Skin epidermis (tissue), 12 donors: ENCODE results near the gene SYNGR1.

Experiments
- H3K27ac ChIP-seq, 21 experiments: fragments of 200-600 bp; sonication (generic) in 11 of 21; one replicate each; pipeline ENCODE4 v1.5.0; 2020; ENCODE audit warnings: mild to moderate bottlenecking in 3 of 21, inconsistent platforms in 2 of 21, moderate library complexity in 2 of 21
- H3K4me3 ChIP-seq, 7 experiments: fragments of 200-600 bp; sonication (generic) in 2 of 7; one replicate each; pipeline ENCODE4 v1.5.0; 2020; ENCODE audit warnings: inconsistent platforms in 2 of 7, mild to moderate bottlenecking in 2 of 7, moderate library complexity in 1 of 7

The SYNGR1 gene, protein sequence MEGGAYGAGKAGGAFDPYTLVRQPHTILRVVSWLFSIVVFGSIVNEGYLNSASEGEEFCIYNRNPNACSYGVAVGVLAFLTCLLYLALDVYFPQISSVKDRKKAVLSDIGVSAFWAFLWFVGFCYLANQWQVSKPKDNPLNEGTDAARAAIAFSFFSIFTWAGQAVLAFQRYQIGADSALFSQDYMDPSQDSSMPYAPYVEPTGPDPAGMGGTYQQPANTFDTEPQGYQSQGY

DNA sequence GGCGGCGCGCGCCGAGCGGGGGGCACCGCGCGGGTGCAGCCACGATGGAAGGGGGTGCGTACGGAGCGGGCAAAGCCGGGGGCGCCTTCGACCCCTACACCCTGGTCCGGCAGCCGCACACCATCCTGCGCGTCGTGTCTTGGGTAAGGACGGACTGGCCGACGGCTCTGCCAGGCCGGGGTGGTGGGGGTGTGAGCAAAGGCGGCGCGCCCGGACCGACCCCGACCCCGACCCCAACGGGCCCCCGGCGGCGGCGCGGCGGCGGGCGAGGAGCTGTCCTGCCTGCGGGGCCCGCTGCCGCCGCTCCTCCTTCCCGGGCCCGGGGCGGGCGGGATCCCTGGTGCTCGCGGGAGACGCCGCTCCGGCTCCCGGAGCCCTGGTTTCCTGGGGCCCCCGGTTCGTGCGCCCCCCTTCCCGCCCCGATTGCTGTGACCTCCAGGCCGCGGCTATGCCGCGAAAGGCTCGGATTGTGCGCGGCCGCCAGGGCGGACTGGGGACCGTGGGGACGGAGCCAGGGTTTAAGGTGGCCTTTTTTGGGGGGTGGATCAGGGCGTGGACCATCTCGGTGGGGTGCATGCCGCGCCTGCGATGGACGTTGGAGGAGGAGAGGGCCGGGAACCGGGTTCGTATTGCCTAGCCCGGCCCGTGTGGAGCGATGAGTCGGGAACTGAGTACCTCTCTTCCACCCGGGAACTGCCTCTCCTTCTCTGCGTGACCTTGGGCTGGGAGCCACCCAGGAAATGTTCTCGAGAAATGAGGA, at the start of gene SYNGR1:
Gene SYNGR1, plus strand, starts transcription at position 25 of the 760 bp plus-strand sequence. Its CDS starts 20 bp downstream, at position 45.
- Histone ChIP-seq H3K27ac (peak within 1 kb of the TSS in 20 of 21 experiments; percentile 12 to 91 (median 81)), H3K4me3 (peak within 1 kb of the TSS; percentile 34 to 85 (median 54))

DNA sequence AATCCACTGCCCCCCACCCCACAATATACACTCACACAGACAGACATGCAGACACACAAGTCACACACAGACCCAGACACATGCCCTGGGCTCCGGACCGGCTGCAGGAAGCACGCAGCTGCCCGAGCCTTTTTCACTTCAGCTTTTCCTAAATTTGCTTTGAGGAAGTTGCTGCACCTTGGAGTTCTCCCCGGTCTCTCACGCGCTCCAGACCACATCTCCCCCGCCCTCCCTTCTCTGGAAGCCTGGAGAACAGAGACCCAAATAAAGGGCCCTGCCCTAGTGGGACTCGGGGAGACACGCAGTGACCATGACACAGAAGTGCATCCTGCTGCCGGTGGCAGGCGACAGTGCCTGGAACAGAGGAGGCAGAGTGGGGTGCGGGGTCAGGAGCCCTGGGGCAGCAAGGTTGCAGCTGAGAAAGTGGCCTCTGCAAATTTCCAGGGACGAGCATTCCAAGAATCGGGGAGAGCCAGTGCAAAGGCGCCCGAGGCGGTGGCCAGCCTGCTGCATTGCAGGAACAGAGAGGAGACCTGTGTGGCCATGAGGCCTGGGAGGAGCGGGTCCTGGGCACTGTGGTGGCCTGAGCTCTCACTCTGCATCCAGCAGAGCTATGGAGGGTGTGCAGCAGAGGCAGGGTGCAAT, 49.5 kb upstream of the SYNGR1 start:
- no peak overlapping the region for H3K4me3 ChIP-seq
- H3K27ac ChIP-seq = peak overlapping the region in 14 of 21 experiments; percentile 5 to 75 (median 36)

DNA sequence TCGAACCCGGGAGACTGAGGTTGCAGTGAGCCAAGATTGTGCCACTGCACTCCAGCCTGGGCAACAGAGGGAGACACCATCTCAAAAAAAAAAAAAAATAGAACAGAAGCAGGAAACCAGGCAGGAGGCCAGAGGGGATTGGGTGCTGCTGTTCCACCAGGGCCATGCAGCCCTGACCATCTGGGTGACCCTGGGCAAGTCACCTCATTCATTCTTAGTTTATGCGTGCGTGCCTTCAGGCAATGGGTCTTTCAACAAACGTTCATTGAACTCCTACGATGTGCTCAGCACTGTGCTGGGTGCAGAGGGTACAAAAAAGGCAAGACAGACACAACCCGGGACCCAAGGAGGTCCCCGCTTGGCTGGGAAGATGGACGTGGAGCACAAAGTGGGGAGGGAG, 48.7 kb upstream of the SYNGR1 start:
- H3K27ac ChIP-seq = peak overlapping the region in 1 of 21 experiments; percentile 73
- no peak overlapping the region for H3K4me3 ChIP-seq

DNA sequence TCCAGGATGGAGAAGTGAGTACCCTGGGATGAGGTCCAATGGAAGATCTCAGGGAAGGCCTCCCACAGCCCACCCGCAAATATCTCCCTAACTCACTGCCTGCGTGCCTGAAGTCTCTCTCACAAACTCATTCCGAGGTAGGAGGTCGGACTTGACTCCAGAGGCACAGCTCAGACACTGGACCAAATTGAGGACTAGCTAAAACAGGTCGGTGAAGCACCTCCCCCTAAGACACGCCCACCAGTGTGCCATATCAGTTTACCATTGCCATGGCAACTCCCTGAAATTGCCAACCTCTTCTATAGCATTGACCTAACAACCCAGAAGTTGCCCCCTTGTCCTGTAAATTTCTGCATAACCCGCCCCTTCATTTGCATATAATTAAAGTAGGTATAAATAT, 47.9 kb upstream of the SYNGR1 start:
- H3K4me3 ChIP-seq = no peak overlapping the region

DNA sequence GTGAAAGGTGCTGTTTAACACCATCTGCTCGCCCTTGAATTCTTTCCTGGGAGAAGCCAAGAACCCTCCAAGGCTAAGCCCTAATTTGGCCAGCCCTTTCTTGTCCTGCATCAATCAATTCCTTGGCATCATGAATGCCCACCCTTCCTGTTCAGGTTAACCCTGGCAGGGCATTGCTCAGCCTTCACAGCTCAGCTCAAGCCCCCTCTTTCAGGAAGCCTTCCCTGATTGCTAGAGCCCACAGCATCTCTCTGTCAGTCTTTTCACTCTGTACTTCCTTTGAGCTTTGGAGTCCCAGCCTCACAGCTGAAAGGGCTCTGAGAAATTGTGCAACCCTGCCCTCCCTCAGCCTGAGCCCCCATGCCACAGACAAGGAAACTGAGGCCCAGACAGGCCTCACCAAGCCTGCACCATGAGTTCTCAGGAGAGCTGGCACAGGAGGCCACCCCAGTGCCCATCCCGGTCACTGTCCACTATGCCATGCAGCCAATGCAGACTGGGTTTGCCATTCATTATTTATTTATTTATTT, 47.3 kb upstream of the SYNGR1 start:
- H3K27ac ChIP-seq = no peak overlapping the region
- no peak overlapping the region for H3K4me3 ChIP-seq

More for the DNA sequence above, 47.9 kb upstream of the SYNGR1 start:
- H3K27ac ChIP-seq = no peak overlapping the region

DNA sequence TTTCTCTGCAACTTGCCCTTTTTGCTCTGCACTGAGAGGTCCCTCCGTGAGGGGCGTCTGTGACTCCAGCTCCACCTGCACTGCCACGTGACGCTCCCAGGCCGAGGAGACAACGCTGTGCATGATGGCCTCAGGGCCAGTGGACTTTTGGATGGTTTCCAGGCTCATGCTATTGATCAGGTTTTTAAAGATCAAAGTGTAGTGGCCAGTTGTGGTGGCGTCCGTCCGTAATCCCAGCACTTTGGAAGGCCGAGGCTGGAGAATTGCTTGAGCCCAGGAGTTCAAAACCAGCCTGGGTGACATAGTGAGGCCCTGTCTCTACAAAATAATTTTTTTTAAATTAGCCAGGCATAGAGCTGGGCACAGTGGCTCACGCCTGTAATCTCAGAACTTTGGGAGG, 46.4 kb upstream of the SYNGR1 start:
- Histone ChIP-seq H3K4me3 (no peak overlapping the region), H3K27ac (no peak overlapping the region)

DNA sequence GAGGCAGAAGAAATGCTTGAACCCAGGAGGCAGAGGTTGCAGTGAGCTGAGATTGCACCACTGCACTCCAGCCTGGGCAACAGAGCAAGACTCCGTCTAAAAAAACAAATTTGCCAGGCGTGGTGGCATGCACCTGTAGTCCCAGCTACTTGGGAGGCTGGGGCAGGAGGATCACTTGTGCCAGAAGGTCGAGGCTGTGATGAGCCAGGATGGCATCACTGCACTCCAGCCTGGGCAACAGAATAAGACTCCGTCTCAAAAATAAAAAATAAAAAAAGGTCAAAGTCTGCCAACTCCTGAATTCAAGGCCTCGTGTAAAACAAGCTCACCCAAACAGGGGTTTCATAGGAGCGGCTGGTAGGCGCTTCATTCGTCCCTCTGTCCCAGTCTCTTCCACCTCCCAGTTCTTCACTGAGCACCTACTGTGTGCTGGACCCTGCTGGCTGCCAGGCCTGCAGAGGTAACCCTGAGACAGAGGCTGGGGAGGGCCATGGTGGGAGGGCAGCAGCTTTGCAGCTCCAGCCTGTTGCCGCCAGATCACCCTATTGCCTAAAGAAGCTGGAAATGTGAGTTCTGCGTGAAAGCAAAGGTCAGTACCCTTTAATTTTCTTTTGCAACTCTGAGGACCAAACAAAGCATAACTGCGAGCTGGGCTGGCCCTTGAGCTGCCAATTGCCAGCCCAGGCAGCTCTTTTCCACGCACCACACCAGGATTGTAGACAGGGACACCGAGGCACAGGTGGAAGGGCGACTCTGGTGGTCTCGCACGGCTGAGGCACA, 45.7 kb upstream of the SYNGR1 start:
- Histone ChIP-seq H3K27ac (no peak overlapping the region), H3K4me3 (no peak overlapping the region)

DNA sequence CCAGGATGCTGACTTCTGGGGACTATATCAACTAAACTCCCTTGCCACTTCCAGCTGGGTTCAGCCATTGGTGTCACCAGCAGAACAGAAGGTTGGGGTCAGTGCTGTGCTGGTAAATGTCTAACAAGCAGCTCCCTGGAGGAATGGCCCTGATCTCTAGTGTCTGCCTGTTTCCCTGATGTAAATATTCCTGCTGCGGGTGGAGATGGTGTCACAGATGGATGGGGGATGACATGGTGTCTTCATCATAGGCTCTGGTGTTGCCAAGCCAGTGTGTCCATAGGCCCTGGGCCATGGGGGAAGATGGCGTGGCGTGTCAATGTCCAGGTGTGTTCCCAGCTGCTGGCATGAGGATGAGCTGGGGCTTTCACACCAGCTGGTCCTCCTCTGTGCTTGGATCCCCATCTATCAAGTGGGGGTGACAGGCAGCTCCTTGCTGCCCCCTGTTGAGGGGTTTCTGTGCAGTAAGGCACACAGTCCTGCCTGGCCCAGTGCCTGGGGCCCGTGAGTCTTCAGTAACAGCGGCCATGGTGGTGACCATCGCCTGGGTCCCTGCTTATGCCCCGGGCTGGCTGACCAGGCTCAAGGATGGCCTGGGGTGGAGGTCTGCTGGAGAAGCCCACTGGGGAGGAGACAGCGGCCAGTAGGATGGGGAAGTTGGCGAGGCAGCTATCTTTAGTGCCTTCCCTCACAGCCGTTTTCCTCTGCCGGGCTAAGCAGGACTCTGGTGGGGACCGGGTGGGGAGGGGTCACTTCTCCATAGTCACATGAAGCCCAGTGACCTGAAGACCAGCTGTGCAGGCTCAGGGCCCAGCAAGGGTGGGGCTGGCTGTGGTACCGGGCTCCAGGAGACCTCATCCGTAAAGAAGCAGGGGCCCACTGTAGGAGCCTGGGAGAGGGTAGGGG, 43.1 kb upstream of the SYNGR1 start:
- H3K27ac ChIP-seq = peak overlapping the region in 1 of 21 experiments; percentile 1

DNA sequence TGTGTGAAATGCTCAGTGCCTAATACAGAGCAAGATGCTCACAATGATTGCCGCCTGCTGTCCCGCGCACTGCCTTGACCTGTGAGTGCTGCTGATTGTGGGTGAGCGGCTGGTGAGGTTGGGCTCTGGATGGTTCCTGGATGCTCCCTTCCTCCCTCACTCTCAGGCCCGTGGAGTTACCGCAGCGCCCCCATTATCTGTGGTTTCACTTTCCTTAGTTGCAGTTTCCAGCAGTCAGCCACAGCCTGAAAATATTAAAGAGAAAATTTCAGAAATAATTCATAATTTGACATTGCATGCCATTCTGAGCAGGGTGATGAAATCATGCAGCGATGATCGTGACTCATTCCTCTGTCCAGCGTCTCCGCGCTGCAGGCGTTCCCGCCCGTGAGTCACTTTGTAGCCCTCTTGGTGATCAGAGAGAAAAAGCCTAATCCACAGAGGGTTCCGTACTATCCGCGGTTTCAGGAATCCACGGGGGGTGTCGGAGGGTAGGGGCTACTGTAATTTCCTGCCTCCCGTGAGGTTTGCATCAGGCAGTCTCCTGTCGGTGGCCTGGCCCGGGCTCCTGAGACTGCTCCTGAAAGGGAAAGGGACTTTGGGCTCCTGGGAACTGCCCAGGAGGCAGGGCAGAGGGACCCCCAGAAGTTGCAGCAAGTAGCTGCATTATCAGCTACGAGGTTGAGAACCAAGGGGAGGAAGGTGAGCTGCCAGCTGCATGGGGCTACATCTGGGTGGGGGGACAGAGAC, 41.0 kb upstream of the SYNGR1 start:
- H3K4me3 ChIP-seq = peak overlapping the region in 2 of 7 experiments; percentile 1 to 2
- H3K27ac ChIP-seq = peak overlapping the region in 17 of 21 experiments; percentile 6 to 78 (median 65)

More for the DNA sequence above, 43.1 kb upstream of the SYNGR1 start:
- H3K4me3 ChIP-seq = no peak overlapping the region

DNA sequence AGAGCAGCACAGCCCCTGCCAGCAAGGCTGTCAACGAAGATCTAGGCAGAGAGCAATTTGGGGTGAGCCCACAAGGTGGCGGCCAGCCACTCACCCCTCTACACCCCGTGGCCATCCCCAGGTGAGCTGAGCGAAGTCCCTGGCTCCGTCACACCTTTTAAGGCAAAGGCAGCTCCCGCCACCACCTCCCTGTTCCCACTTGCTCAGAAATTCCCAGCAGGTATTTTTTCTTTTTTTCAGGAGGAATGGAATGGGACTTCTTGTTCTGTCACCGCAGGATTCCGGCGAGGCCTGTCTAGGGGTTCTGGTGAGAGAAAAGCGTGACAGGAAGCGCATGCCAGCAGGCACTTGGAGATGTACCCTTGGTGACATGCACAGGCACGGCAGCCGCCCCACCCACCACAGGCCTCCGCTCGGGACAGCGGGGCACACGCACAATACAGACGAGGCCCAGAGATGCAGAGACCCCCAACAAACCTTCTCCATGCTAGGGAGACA, 40.4 kb upstream of the SYNGR1 start:
- peak overlapping the region in 16 of 21 experiments; percentile 28 to 76 (median 64) for H3K27ac ChIP-seq
- no peak overlapping the region for H3K4me3 ChIP-seq

DNA sequence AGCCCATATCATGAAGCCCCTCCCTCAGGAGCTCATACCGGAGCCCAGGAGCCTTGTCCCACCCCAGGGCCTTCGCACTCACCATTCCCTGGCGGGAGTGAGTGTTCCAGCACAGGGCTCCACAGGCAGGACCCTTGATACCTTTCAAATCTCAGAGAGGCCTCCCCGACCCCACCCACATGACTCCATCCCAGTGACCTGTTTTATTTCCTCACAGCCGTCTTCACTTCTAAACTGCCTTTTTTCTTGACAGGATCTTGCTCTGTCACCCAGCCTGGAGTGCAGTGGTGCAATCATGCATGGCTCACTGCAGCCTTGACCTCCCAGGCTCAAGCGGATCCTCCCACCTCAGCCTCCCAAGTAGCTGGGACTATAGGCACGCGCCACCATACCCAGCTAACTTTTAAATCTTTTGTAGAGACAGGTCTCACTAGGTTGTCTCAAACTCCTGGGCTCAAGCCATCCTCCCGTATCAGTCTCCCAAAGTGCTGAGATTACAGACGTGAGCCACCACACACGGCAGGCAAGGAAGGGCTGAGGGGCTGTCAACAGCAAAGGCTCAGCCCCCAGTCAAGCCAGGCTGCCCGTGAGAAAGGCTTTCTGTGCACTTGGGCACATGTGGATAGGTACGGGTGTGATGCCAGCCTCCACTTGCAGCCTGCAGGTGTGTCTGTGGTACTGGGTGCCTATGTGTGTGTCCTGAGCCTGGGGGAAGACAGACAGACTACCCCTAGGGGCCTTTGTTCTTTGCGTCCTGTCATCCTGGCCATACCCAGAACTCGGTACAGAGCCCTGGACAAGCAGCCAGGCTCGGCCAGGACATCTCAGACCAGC, 39.7 kb upstream of the SYNGR1 start:
- H3K27ac ChIP-seq = peak overlapping the region in 6 of 21 experiments; percentile 55 to 73 (median 65)
- no peak overlapping the region for H3K4me3 ChIP-seq

DNA sequence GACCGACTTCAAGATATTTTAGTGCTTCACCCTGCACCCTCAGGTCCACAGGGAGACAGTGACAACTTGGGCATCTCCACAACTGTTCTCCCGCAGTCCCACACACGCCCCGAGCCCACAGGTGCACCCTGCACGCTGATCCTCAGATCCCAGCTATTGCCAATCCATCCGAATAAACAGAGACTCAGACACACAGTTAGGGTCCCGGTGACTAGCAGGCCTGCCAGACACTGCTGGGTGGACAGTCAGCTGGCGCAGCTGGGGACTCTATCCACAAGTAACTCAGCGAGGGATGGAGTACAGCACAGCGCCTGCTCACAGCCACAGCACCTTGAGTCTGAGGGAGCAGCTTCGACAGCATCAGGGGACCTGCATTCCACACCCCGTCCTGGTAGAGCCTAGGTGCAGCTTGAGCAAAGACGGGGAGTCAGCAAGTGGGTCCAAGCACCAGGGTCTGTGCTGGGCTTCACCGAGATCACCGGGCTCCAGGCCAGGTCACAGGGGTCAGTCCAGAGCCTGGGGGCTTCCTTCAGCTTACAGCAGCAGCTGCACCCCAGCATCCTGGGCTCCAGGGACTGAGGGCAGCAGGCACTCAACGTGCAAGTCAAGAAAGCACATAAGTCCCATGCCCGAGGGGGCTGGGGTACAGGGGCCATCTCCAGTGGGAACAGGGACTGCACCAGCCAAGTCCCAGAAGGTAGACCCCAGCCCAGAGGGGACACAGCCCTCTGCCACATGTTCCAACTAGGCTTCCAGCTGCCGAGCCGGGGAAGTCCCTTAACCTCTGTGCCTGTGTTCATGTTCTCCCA, 38.0 kb upstream of the SYNGR1 start:
- H3K27ac ChIP-seq = no peak overlapping the region
- no peak overlapping the region for H3K4me3 ChIP-seq

DNA sequence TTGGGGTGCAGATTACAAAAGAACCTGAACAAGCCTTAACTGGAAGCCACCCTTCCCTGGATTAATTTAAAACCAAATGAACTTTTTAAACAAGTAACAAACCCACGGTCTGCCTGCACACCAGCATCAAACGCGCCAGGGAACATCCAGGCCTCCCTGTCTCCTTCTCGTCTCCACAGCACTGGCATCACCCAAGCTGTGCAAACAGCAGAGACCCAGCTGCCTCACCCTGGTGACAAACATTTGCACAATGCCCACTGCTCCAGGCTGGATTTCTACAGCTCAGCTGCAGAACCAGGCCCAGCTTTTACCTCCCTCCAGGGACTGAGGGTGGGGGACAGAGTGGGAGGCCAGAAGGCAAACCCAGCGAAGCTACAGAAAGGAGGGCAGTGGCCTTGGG, 37.4 kb upstream of the SYNGR1 start:
- H3K27ac ChIP-seq = no peak overlapping the region

DNA sequence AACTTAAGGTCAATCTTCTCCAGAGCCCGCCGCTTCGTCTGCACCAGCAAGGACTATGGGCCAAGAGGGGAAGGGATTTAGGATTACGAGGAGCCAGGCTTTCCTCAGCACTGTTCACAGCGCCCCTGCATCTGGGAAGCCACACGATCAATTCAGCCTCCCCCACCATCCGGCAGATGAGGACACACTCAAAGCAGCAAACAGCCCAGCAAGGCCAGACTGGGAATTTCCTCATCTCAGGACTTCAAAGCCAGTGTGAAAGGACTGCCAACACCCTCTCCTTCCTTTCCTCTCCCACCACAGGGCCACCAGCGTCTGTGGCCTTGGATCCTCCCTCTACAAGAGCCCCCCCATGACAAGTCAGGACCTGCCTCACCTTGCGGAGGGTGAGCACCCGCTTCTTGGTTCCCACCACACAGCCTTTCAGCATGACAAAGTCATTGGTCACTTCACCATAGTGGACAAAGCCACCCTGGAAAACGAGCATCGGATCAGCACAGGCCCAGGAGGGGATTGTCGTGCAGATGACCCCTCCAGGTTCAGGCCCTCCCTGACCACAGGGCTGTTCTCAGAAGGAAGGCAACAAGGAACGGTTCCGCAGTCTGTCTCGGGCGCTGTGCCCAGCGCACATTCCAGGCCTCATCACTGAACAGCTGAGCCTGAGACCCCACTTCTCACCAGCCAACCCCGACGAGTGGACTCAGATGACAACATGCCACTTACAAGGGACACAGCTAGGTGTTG, 36.4 kb upstream of the SYNGR1 start:
- Histone ChIP-seq H3K4me3 (no peak overlapping the region), H3K27ac (peak overlapping the region in 1 of 21 experiments; percentile 3)

More for the DNA sequence above, 37.4 kb upstream of the SYNGR1 start:
- H3K4me3 ChIP-seq = no peak overlapping the region

DNA sequence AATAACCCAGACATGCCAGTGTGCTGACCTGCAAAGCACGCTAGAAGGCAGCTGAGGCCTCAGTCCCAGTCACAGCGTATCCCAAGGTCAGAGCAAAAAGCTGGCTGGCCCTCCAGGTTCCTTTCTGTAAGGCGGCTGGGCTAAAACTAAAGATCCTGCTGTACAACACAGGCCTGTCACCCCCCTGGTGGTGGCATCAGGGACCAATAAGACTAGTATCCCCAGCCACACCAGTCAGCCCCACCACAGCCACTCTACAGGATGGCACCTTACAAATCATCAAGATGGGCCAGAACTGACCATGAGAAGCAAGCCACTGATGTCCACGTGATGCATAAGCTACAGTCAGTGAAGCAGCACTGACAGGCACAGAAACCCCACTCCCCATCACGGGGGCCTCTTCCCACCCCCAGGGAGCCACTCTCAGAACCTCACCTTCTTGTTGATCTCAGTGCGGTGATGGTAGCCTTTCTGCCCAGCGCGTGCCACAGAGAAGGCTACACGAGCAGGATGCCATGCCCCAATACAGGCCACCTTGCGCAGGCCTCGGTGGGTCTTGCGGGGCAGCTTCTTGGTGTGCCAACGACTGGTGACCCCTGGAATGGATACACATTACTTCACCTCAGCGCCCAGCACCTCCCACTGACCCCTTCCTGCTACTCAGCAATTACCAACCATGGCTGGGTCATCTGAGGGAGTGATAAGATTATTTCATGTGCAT, 35.4 kb upstream of the SYNGR1 start:
- peak overlapping the region in 1 of 21 experiments; percentile 49 for H3K27ac ChIP-seq
- no peak overlapping the region for H3K4me3 ChIP-seq
